GM20000 (cell line): ENCODE results near the gene RNF7.

ENCODE experiments used
- DNase-seq: peaks from one replicate; pipeline ENCODE4 v3.0.0; 2012; ENCODE audit warnings: low spot score
- CTCF ChIP-seq: IDR thresholded peaks from 2 replicates; pipeline ENCODE4 v1.5.1; 2012; ENCODE audit warnings: mild to moderate bottlenecking, control low read depth; ENCODE audit errors: extremely low read depth, missing control alignments

The RNF7 gene

GRCh38 chr3:141737093-141737492, 1.0 kb upstream of the RNF7 start:
- DNase-seq: no peak
- TF ChIP-seq CTCF: no peak

- TF ChIP-seq CTCF: no peak
- no peak for DNase-seq
Observed at GRCh38 chr3:141737678-141738021, 448 bp upstream of the RNF7 start.

GRCh38 chr3:141738891-141739363, 829 bp downstream of the RNF7 start:
- TF ChIP-seq CTCF: no peak
- peak; percentile 27 for DNase-seq

GRCh38 chr3:141739731-141740130, 1.6 kb downstream of the RNF7 start:
- DNase-seq: no peak
- TF ChIP-seq CTCF: no peak

GRCh38 chr3:141740349-141740748, 2.3 kb downstream of the RNF7 start:
- DNase-seq: no peak
- TF ChIP-seq CTCF: no peak

GRCh38 chr3:141743305-141743704, 5.2 kb downstream of the RNF7 start:
- TF ChIP-seq CTCF: no peak

DNA sequence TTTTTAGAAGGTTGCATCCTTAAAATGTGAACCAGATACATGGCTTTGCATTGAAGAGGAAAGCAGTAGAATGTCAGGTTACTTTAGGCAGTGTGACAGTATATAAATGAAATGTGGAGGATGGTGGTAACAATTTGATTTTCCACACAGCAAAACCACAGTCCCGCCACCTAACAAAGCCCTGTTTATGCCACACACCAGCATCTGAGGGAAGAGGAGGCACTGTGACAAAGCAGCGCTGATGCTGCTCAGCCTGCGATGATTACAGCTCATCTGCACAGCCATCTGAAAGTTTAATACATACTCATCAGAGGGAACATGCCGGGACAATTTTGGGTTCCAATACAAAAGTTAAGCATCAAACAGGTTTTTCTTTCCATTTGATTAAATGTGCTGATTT, 8.9 kb downstream of the RNF7 start:
- DNase-seq: no peak
- TF ChIP-seq CTCF: no peak

More at GRCh38 chr3:141743305-141743704, 5.2 kb downstream of the RNF7 start:
- DNase-seq: no peak

DNA sequence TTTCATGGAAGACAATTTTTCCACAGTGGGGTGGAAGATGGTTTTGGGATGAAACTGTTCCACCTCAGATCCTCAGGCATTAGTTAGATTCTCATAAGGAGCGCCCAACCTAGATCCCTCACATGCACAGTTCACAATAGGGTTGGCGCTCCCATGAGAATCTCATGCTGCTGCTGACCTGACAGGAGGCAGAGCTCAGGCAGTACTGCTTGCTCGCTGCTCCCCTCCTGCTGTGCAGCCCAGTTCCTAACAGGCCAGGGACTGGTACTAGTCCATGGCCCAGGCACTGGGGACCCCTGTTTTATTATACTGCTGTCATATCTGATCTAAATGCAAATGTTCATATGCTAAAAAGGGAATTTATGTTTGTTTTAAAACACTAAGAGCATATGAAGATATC, 15.3 kb downstream of the RNF7 start:
- no peak for TF ChIP-seq CTCF
- no peak for DNase-seq
